Activated CD4-positive, alpha-beta T cell treated with anti-CD3 and anti-CD28 coated beads, Interleukin-2, amount 50 U/mL, for 16 hours (primary cell): ENCODE measurements around the gene CTSF.

Experiments
- DNase-seq: peaks from one replicate; pipeline ENCODE4 v3.0.0-alpha.2; 2020

The CTSF gene

GRCh38 chr11:66529655-66530054 lies 38.8 kb downstream of the CTSF start:
- no peak for DNase-seq

DNA sequence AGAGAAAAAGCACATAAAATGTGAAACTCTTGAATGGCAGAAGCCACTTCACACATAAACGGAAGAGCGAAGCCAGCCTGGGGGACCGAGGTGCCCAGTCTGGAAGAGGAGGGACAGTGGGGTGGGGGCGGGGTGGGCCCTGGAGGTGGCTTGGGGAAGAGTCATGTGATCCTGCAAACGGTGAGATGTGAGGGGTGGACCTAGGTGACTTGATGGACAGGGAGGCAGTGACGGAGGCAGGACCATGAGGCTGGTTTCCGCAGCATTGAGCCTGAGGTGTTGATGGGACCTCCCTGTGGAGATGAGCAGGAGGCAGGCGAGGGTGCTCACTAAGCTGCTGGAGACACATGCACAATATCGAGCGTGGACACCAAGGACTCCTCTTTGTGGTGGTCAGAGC lies 39.3 kb downstream of the CTSF start:
- DNase-seq, result no peak

DNA sequence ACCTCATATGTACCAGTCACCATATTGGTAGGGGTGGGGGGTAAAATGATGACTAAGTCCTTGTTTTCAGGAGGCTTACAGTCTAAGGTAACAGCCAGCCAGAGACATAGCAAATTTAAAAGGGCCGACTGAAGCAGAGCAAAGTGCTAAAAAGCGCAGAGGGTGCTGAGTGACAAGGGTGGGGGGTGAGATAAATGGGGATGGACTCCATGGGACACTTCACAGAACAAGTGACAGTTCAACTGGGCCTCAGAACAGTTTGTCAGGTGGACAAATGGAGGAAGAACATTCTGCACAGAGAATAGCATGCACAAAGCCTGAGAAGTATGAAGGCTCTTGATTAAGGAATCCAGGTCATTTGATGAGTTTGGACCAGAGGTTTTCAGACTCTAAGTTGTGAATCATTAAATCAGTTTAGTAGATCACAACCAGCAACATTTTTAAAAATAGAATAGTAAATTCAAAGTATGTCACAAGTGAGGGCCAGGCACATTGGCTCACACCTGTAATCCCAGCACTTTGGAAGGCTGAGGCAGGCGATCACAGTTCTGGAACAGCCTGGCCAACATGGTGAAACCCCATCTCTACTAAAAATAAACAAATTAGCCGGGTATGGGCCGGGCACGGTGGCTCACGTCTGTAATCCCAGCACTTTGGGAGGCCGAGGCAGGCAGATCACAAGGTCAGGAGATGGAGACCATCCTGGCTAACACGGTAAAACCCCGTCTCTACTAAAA lies 43.9 kb downstream of the CTSF start:
- no peak for DNase-seq

GRCh38 chr11:66523611-66524010 lies 44.8 kb downstream of the CTSF start:
- no peak for DNase-seq
